Endometrium (tissue), 2 donors: ENCODE measurements around the gene ZNF429.
"Not testable (repeated sequence)": the region's sequence is repeated elsewhere in the genome, so short reads cannot be mapped to it uniquely, and the experiment has no call there.

Source experiments
- FAIRE-seq: peaks from 2 replicates; lab custom pipeline; 2012; peaks lifted over from hg19 to GRCh38; lab: Jason Lieb, UNC
- donor health status: control.
- donor health status: control.

Gene ZNF429

GRCh38 chr19:21505459-21506451 lies at the start of gene ZNF429:
Gene ZNF429 (plus strand): TSS chr19:21505602. CDS start chr19:21505772, 170 bp downstream.
- FAIRE-seq: peak; percentile 93

- FAIRE-seq: no peak
Measured at GRCh38 chr19:21460686-21461085, 44.7 kb upstream of the ZNF429 start.

- no peak for FAIRE-seq
Measured at GRCh38 chr19:21462540-21462939, 42.9 kb upstream of the ZNF429 start.

- no peak for FAIRE-seq
Measured at GRCh38 chr19:21463449-21464105, 41.8 kb upstream of the ZNF429 start.

- no peak for FAIRE-seq
Measured at GRCh38 chr19:21466627-21467026, 38.8 kb upstream of the ZNF429 start.

GRCh38 chr19:21468791-21469190 lies 36.6 kb upstream of the ZNF429 start:
- no peak for FAIRE-seq

GRCh38 chr19:21472507-21472906 lies 32.9 kb upstream of the ZNF429 start:
- FAIRE-seq: no peak

- FAIRE-seq: peak; percentile 61
Measured at GRCh38 chr19:21474671-21475181, 30.7 kb upstream of the ZNF429 start.

GRCh38 chr19:21482361-21482760 lies 23.0 kb upstream of the ZNF429 start:
- FAIRE-seq: not testable (repeated sequence)

GRCh38 chr19:21482863-21483276 lies 22.5 kb upstream of the ZNF429 start:
- no peak for FAIRE-seq

- FAIRE-seq: no peak
Measured at GRCh38 chr19:21483589-21484170, 21.7 kb upstream of the ZNF429 start.

GRCh38 chr19:21484631-21485030 lies 20.8 kb upstream of the ZNF429 start:
- FAIRE-seq: no peak

- FAIRE-seq: no peak
Measured at GRCh38 chr19:21485926-21486325, 19.5 kb upstream of the ZNF429 start.

- no peak for FAIRE-seq
Measured at GRCh38 chr19:21487969-21488368, 17.4 kb upstream of the ZNF429 start.

GRCh38 chr19:21491146-21491545 lies 14.3 kb upstream of the ZNF429 start:
- FAIRE-seq: no peak

GRCh38 chr19:21492947-21493906 lies 12.2 kb upstream of the ZNF429 start:
- FAIRE-seq: no peak

- FAIRE-seq: no peak
Measured at GRCh38 chr19:21496876-21497275, 8.5 kb upstream of the ZNF429 start.

- FAIRE-seq: no peak
Measured at GRCh38 chr19:21498651-21499050, 6.8 kb upstream of the ZNF429 start.

- no peak for FAIRE-seq
Measured at GRCh38 chr19:21508198-21508597, 2.8 kb downstream of the ZNF429 start.

- not testable (repeated sequence) for FAIRE-seq
Measured at GRCh38 chr19:21511058-21511457, 5.7 kb downstream of the ZNF429 start.

GRCh38 chr19:21512609-21513008 lies 7.2 kb downstream of the ZNF429 start:
- not testable (repeated sequence) for FAIRE-seq
